HepG2 (cell line): Measurements from ENCODE around the gene LTC4S. TPM values are rescaled to one million over a fixed set of nuclear protein-coding genes. Genes with fewer than 3 reads are reported as not detected.
A peak's percentile ranks its signal among the peaks of the same experiment; 100 is the strongest.

Experiments used
- CENPBD1 ChIP-seq: sonication (generic); formaldehyde crosslinking; IDR thresholded peaks from 2 replicates; pipeline ENCODE4 v1.8.0; 2022; ENCODE audit warnings: missing genetic modification reagents, low read depth, mild to moderate bottlenecking, borderline replicate concordance
- DPF2 ChIP-seq: sonication (generic); formaldehyde crosslinking; IDR thresholded peaks from 2 replicates; pipeline ENCODE4 v1.4.0; 2020; ENCODE audit warnings: mild to moderate bottlenecking, low read depth, missing genetic modification reagents, borderline replicate concordance
- ETS1 ChIP-seq: sonication (generic); formaldehyde crosslinking; IDR thresholded peaks from 2 replicates; pipeline ENCODE4 v1.4.0; 2020; ENCODE audit warnings: missing genetic modification reagents
- FOSL1 ChIP-seq: sonication (generic); formaldehyde crosslinking; IDR thresholded peaks from 2 replicates; pipeline ENCODE4 v1.9.0; 2021; ENCODE audit warnings: missing genetic modification reagents, borderline replicate concordance
- FOXJ3 ChIP-seq: sonication (generic); formaldehyde crosslinking; IDR thresholded peaks from 2 replicates; pipeline ENCODE4 v1.4.0; 2020; ENCODE audit warnings: missing genetic modification reagents, mild to moderate bottlenecking, borderline replicate concordance
- KLF6 ChIP-seq: IDR thresholded peaks from 2 replicates; pipeline ENCODE4 v1.8.0; 2016; ENCODE audit warnings: missing biosample characterization, missing genetic modification reagents
- KLF9 ChIP-seq: IDR thresholded peaks from 2 replicates; pipeline ENCODE4 v1.6.1; 2016; ENCODE audit warnings: low read depth
- ZKSCAN8 ChIP-seq: IDR thresholded peaks from 2 replicates; pipeline ENCODE4 v1.6.1; 2016; ENCODE audit warnings: borderline replicate concordance, missing genetic modification reagents, missing compliant biosample characterization
- ZNF136 ChIP-seq: sonication (generic); formaldehyde crosslinking; IDR thresholded peaks from 2 replicates; pipeline ENCODE4 v1.8.1; 2022; ENCODE audit warnings: low read depth, mild to moderate bottlenecking, moderate library complexity, missing genetic modification reagents
- ZNF781 ChIP-seq: sonication (generic); formaldehyde crosslinking; IDR thresholded peaks from 2 replicates; pipeline ENCODE4 v1.5.1; 2020; ENCODE audit warnings: borderline replicate concordance, mild to moderate bottlenecking, missing genetic modification reagents; ENCODE audit errors: not compliant biosample characterization
- polyA plus RNA-seq, 8 experiments: library from polyadenylated mRNA; depleted of rRNA in 3 of 8; stranded (reverse) in 7 of 8; unstranded in 1 of 8; fragments of >200 nt; fragmentation: Illumina TruSeq in 4 of 8; extraction: Trizol in 4 of 8; gene quantifications; 2 replicates each; pipeline versions ENCODE4 v1.2.1 to v1.2.3, GENCODE V29; 2011 to 2016; ENCODE audit warnings: low read depth in 4 of 8, missing spikeins in 1 of 8, mixed read lengths in 1 of 8; ENCODE audit not compliant: insufficient read depth in 1 of 8
- total RNA-seq, 5 experiments: library from RNA; depleted of rRNA; stranded (reverse); fragments of >200 nt; fragmentation: Illumina TruSeq; extraction: Trizol; gene quantifications; 2 replicates each; pipeline ENCODE4 v1.2.3, GENCODE V29; 2016; ENCODE audit warnings: low read depth in 1 of 5
- TF ChIP-seq, protein P1 (sequence below): sonication (generic); formaldehyde crosslinking; IDR thresholded peaks from 2 replicates; pipeline ENCODE4 v1.5.0; 2020; ENCODE audit warnings: missing genetic modification reagents, mild to moderate bottlenecking, borderline replicate concordance
- TF ChIP-seq, protein P2 (sequence below): sonication (generic); formaldehyde crosslinking; IDR thresholded peaks from 2 replicates; pipeline ENCODE4 v1.5.0; 2020; ENCODE audit warnings: mild to moderate bottlenecking, missing genetic modification reagents, borderline replicate concordance
- TF ChIP-seq, protein P3 (sequence below): sonication (generic); formaldehyde crosslinking; IDR thresholded peaks from 2 replicates; pipeline ENCODE4 v1.4.0; 2020; ENCODE audit warnings: missing genetic modification reagents, borderline replicate concordance

The LTC4S gene
- total and polyA plus RNA-seq, 2 of the 13 experiments (the other 11 are each of a cell fraction or from before 2014, with no cell fraction given) = 0.35 TPM; not detected in 1

- TF ChIP-seq FOSL1 = peak; percentile 98
- peak; percentile 89 for TF ChIP-seq FOXJ3
- TF ChIP-seq, protein P1, sequence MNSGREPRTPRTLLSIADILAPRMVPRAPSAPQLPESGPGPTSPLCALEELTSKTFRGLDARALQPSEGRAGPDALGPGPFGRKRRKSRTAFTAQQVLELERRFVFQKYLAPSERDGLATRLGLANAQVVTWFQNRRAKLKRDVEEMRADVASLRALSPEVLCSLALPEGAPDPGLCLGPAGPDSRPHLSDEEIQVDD (CRISPR knock-in tag) = no peak
- peak; percentile 60; the same call in 1 of the 2 replicates for TF ChIP-seq ZKSCAN8 (CRISPR knock-in tag)
- 0 out of 2 replicates have a peak, but pooled peaks have one; percentile 57 for TF ChIP-seq DPF2 (CRISPR knock-in tag)
- TF ChIP-seq ZNF136 (CRISPR knock-in tag) = no peak
- TF ChIP-seq KLF6 (CRISPR knock-in tag) = peak; percentile 63; the same call in 1 of the 2 replicates
- TF ChIP-seq ZNF781 (CRISPR knock-in tag) = peak; percentile 35
- TF ChIP-seq KLF9 (CRISPR knock-in tag) = no peak
- no peak; the same call in none of the 2 replicates for TF ChIP-seq CENPBD1
- TF ChIP-seq, protein P2, sequence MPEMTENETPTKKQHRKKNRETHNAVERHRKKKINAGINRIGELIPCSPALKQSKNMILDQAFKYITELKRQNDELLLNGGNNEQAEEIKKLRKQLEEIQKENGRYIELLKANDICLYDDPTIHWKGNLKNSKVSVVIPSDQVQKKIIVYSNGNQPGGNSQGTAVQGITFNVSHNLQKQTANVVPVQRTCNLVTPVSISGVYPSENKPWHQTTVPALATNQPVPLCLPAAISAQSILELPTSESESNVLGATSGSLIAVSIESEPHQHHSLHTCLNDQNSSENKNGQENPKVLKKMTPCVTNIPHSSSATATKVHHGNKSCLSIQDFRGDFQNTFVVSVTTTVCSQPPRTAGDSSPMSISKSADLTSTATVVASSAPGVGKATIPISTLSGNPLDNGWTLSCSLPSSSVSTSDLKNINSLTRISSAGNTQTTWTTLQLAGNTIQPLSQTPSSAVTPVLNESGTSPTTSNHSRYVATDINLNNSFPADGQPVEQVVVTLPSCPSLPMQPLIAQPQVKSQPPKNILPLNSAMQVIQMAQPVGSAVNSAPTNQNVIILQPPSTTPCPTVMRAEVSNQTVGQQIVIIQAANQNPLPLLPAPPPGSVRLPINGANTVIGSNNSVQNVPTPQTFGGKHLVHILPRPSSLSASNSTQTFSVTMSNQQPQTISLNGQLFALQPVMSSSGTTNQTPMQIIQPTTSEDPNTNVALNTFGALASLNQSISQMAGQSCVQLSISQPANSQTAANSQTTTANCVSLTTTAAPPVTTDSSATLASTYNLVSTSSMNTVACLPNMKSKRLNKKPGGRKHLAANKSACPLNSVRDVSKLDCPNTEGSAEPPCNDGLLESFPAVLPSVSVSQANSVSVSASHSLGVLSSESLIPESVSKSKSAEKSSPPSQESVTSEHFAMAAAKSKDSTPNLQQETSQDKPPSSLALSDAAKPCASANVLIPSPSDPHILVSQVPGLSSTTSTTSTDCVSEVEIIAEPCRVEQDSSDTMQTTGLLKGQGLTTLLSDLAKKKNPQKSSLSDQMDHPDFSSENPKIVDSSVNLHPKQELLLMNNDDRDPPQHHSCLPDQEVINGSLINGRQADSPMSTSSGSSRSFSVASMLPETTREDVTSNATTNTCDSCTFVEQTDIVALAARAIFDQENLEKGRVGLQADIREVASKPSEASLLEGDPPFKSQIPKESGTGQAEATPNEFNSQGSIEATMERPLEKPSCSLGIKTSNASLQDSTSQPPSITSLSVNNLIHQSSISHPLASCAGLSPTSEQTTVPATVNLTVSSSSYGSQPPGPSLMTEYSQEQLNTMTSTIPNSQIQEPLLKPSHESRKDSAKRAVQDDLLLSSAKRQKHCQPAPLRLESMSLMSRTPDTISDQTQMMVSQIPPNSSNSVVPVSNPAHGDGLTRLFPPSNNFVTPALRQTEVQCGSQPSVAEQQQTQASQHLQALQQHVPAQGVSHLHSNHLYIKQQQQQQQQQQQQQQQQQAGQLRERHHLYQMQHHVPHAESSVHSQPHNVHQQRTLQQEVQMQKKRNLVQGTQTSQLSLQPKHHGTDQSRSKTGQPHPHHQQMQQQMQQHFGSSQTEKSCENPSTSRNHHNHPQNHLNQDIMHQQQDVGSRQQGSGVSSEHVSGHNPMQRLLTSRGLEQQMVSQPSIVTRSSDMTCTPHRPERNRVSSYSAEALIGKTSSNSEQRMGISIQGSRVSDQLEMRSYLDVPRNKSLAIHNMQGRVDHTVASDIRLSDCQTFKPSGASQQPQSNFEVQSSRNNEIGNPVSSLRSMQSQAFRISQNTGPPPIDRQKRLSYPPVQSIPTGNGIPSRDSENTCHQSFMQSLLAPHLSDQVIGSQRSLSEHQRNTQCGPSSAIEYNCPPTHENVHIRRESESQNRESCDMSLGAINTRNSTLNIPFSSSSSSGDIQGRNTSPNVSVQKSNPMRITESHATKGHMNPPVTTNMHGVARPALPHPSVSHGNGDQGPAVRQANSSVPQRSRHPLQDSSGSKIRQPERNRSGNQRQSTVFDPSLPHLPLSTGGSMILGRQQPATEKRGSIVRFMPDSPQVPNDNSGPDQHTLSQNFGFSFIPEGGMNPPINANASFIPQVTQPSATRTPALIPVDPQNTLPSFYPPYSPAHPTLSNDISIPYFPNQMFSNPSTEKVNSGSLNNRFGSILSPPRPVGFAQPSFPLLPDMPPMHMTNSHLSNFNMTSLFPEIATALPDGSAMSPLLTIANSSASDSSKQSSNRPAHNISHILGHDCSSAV (CRISPR knock-in tag) = 0 out of 2 replicates have a peak, but pooled peaks have one; percentile 71
- TF ChIP-seq, protein P3, sequence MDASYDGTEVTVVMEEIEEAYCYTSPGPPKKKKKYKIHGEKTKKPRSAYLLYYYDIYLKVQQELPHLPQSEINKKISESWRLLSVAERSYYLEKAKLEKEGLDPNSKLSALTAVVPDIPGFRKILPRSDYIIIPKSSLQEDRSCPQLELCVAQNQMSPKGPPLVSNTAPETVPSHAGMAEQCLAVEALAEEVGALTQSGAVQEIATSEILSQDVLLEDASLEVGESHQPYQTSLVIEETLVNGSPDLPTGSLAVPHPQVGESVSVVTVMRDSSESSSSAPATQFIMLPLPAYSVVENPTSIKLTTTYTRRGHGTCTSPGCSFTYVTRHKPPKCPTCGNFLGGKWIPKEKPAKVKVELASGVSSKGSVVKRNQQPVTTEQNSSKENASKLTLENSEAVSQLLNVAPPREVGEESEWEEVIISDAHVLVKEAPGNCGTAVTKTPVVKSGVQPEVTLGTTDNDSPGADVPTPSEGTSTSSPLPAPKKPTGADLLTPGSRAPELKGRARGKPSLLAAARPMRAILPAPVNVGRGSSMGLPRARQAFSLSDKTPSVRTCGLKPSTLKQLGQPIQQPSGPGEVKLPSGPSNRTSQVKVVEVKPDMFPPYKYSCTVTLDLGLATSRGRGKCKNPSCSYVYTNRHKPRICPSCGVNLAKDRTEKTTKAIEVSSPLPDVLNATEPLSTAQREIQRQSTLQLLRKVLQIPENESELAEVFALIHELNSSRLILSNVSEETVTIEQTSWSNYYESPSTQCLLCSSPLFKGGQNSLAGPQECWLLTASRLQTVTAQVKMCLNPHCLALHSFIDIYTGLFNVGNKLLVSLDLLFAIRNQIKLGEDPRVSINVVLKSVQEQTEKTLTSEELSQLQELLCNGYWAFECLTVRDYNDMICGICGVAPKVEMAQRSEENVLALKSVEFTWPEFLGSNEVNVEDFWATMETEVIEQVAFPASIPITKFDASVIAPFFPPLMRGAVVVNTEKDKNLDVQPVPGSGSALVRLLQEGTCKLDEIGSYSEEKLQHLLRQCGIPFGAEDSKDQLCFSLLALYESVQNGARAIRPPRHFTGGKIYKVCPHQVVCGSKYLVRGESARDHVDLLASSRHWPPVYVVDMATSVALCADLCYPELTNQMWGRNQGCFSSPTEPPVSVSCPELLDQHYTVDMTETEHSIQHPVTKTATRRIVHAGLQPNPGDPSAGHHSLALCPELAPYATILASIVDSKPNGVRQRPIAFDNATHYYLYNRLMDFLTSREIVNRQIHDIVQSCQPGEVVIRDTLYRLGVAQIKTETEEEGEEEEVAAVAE (CRISPR knock-in tag) = no peak; the same call in none of the 2 replicates
- TF ChIP-seq ETS1 (CRISPR knock-in tag) = no peak; the same call in 1 of the 2 replicates
Observed at GRCh38 chr5:179818746-179819295, 25.0 kb downstream of the LTC4S start (continued).
